GM18951 (cell line): ENCODE data around the gene PRPF40A.

ENCODE experiments used
- POLR2A ChIP-seq: IDR thresholded peaks from 4 replicates; pipeline ENCODE4 v1.6.1; 2011; ENCODE audit warnings: mild to moderate bottlenecking; ENCODE audit not compliant: insufficient read length, insufficient read depth; ENCODE audit errors: extremely low read depth
- in situ Hi-C: fragments of 300-500 bp; cut with MboI; formaldehyde crosslinking; loops from one replicate; pipeline ENCODE4 v1.12.0; 2022; ENCODE audit warnings: low sequenced_read_pairs, mixed read lengths, inconsistent platforms; ENCODE audit not compliant: unreplicated experiment

Gene PRPF40A

GRCh38 chr2:152635635-152636298, 81.5 kb downstream of the PRPF40A start:
- in situ Hi-C loops: loop anchor here (10.0 kb wide), 1 partner anchor 591 kb away; no protein-coding TSS in a partner anchor
- TF ChIP-seq POLR2A: no peak

GRCh38 chr2:152632736-152633135, 84.5 kb downstream of the PRPF40A start:
- in situ Hi-C loops: loop anchor here (5.0 to 10.0 kb wide), 2 partner anchors 440 to 588 kb away; no protein-coding TSS in a partner anchor
- TF ChIP-seq POLR2A: no peak

- no peak for TF ChIP-seq POLR2A
- in situ Hi-C loops: loop anchor here (5.0 to 10.0 kb wide), 2 partner anchors 438 to 586 kb away; no protein-coding TSS in a partner anchor
These were observed 86.8 kb downstream of the PRPF40A start for GRCh38 chr2:152630466-152630865.

- no peak for TF ChIP-seq POLR2A
- in situ Hi-C loops: no loop called here
These were observed 88.1 kb downstream of the PRPF40A start for GRCh38 chr2:152629202-152629601.

GRCh38 chr2:152627351-152627957, 89.8 kb downstream of the PRPF40A start:
- in situ Hi-C loops: no loop called here

GRCh38 chr2:152626911-152627339, 90.3 kb downstream of the PRPF40A start:
- no peak for TF ChIP-seq POLR2A
- in situ Hi-C loops: no loop called here

More at GRCh38 chr2:152627351-152627957, 89.8 kb downstream of the PRPF40A start:
- TF ChIP-seq POLR2A: no peak

GRCh38 chr2:152624805-152625204, 92.5 kb downstream of the PRPF40A start:
- no peak for TF ChIP-seq POLR2A
- in situ Hi-C loops: no loop called here

GRCh38 chr2:152623775-152624174, 93.5 kb downstream of the PRPF40A start:
- in situ Hi-C loops: no loop called here

GRCh38 chr2:152623076-152623740, 94.1 kb downstream of the PRPF40A start:
- no peak for TF ChIP-seq POLR2A
- in situ Hi-C loops: no loop called here

More at GRCh38 chr2:152623775-152624174, 93.5 kb downstream of the PRPF40A start:
- no peak for TF ChIP-seq POLR2A

GRCh38 chr2:152622219-152622618, 95.0 kb downstream of the PRPF40A start:
- TF ChIP-seq POLR2A: no peak
- in situ Hi-C loops: no loop called here

- no peak for TF ChIP-seq POLR2A
- in situ Hi-C loops: no loop called here
These were observed 96.3 kb downstream of the PRPF40A start for GRCh38 chr2:152620985-152621384.

- TF ChIP-seq POLR2A: no peak
- in situ Hi-C loops: no loop called here
These were observed 97.1 kb downstream of the PRPF40A start for GRCh38 chr2:152620208-152620607.

GRCh38 chr2:152618193-152618564, 99.1 kb downstream of the PRPF40A start:
- in situ Hi-C loops: no loop called here
- no peak for TF ChIP-seq POLR2A
